ENCODE measurements around the gene RTN4RL2.

RTN4RL2 gene

GRCh38 chr11:57421066-57421465, 39.3 kb upstream of the RTN4RL2 start:
- Histone ChIP-seq H3K9me2 (replicated peaks; ENCODE audit: control insufficient read depth, low read length) (no peaks in the 10 kb centered on the region), H3K4me2 (ENCODE audit: low read length) (no peak overlapping the region; the same call in 1 of the 2 replicates), H3K79me2 (ENCODE audit: control insufficient read depth, low read length) (peaks cover 89% of the 10 kb centered on the region), H3K27ac (ENCODE audit: low read depth, low read length) (no peak overlapping the region), H4K20me1 (ENCODE audit: control insufficient read depth, insufficient read depth, low read depth, low read length) (peaks cover 12% of the 10 kb centered on the region), H3K4me1 (ENCODE audit: control insufficient read depth, low read length) (peaks cover 42% of the 10 kb centered on the region), H3K27me3 (ENCODE audit: control insufficient read depth, low read length) (no peaks in the 10 kb centered on the region), H3F3A (ENCODE audit: control insufficient read depth, insufficient read depth) (0 out of 2 replicates have a peak, but pooled peaks cover 2% of the 10 kb centered on the region), H3K36me3 (ENCODE audit: control insufficient read depth, low read length) (peaks cover 99% of the 10 kb centered on the region), H3K9me3 (ENCODE audit: control insufficient read depth, insufficient read depth, low read length) (no peaks in the 10 kb centered on the region), H3K4me3 (ENCODE audit: low read length) (no peak overlapping the region)
- TF ChIP-seq CTCF (IDR thresholded peaks at IDR 0.05; ENCODE audit: low read depth, low read length, poor library complexity, severe bottlenecking) (no peak), EZH2phosphoT487 (IDR thresholded peaks at IDR 0.05; ENCODE audit: borderline replicate concordance, low read length) (no peak)

GRCh38 chr11:57421805-57422204, 38.5 kb upstream of the RTN4RL2 start:
- H3K27ac ChIP-seq (ENCODE audit: low read depth, low read length), result no peak overlapping the region
- H3K36me3 ChIP-seq (ENCODE audit: control insufficient read depth, low read length), result peaks cover 99% of the 10 kb centered on the region
- H3K4me2 ChIP-seq (ENCODE audit: low read length), result no peak overlapping the region
- H3K4me1 ChIP-seq (ENCODE audit: control insufficient read depth, low read length), result peaks cover 43% of the 10 kb centered on the region
- H3K4me3 ChIP-seq (ENCODE audit: low read length), result no peak overlapping the region
- H3K9me2 ChIP-seq (replicated peaks; ENCODE audit: control insufficient read depth, low read length), result no peaks in the 10 kb centered on the region
- TF ChIP-seq CTCF (IDR thresholded peaks at IDR 0.05; ENCODE audit: low read depth, low read length, poor library complexity, severe bottlenecking) (no peak), EZH2phosphoT487 (IDR thresholded peaks at IDR 0.05; ENCODE audit: borderline replicate concordance, low read length) (no peak)
- peaks cover 94% of the 10 kb centered on the region for H3K79me2 ChIP-seq (ENCODE audit: control insufficient read depth, low read length)
- no peaks in the 10 kb centered on the region for H3K9me3 ChIP-seq (ENCODE audit: control insufficient read depth, insufficient read depth, low read length)
- no peaks in the 10 kb centered on the region for H3K27me3 ChIP-seq (ENCODE audit: control insufficient read depth, low read length)
- 0 out of 2 replicates have a peak, but pooled peaks cover 2% of the 10 kb centered on the region for H3F3A ChIP-seq (ENCODE audit: control insufficient read depth, insufficient read depth)
- peaks cover 12% of the 10 kb centered on the region for H4K20me1 ChIP-seq (ENCODE audit: control insufficient read depth, insufficient read depth, low read depth, low read length)

GRCh38 chr11:57422669-57423068, 37.7 kb upstream of the RTN4RL2 start:
- Histone ChIP-seq H3K4me3 (ENCODE audit: low read length) (no peak overlapping the region), H3K27ac (ENCODE audit: low read depth, low read length) (no peak overlapping the region), H3K4me2 (ENCODE audit: low read length) (0 out of 2 replicates have a peak overlapping the region, but pooled peaks have one; percentile 15), H3K79me2 (ENCODE audit: control insufficient read depth, low read length) (peaks cover 86% of the 10 kb centered on the region), H3K9me2 (replicated peaks; ENCODE audit: control insufficient read depth, low read length) (no peaks in the 10 kb centered on the region), H3K36me3 (ENCODE audit: control insufficient read depth, low read length) (peaks cover 90% of the 10 kb centered on the region), H3K4me1 (ENCODE audit: control insufficient read depth, low read length) (peaks cover 50% of the 10 kb centered on the region), H3F3A (ENCODE audit: control insufficient read depth, insufficient read depth) (0 out of 2 replicates have a peak, but pooled peaks cover 2% of the 10 kb centered on the region), H3K9me3 (ENCODE audit: control insufficient read depth, insufficient read depth, low read length) (no peaks in the 10 kb centered on the region), H3K27me3 (ENCODE audit: control insufficient read depth, low read length) (no peaks in the 10 kb centered on the region), H4K20me1 (ENCODE audit: control insufficient read depth, insufficient read depth, low read depth, low read length) (peaks cover 11% of the 10 kb centered on the region)
- TF ChIP-seq EZH2phosphoT487 (IDR thresholded peaks at IDR 0.05; ENCODE audit: borderline replicate concordance, low read length) (no peak), CTCF (IDR thresholded peaks at IDR 0.05; ENCODE audit: low read depth, low read length, poor library complexity, severe bottlenecking) (no peak)

All from DOHH2 (cell line).